HuH-7.5 (cell line): ENCODE measurements around the gene RGMA.
A peak's percentile ranks its signal among the peaks of the same experiment; 100 is the strongest.
"Not testable (repeated sequence)": the region's sequence is repeated elsewhere in the genome, so short reads cannot be mapped to it uniquely, and the experiment has no call there.

Experiments
- DNase-seq: peaks from one replicate; pipeline ENCODE4 v3.0.0; 2011; ENCODE audit warnings: low spot score

The RGMA gene

GRCh38 chr15:93034512-93034911 lies 54.5 kb downstream of the RGMA start:
- peak; percentile 8 for DNase-seq

GRCh38 chr15:93033434-93034045 lies 55.5 kb downstream of the RGMA start:
- peak; percentile 13 for DNase-seq

- peak; percentile 12 for DNase-seq
Observed at GRCh38 chr15:93032515-93033206, 56.4 kb downstream of the RGMA start.

GRCh38 chr15:93031557-93032384 lies 57.2 kb downstream of the RGMA start:
- not testable (repeated sequence) for DNase-seq

GRCh38 chr15:93031103-93031464 lies 57.9 kb downstream of the RGMA start:
- DNase-seq = no peak

GRCh38 chr15:93030430-93031102 lies 58.4 kb downstream of the RGMA start:
- DNase-seq = peak; percentile 95

- DNase-seq = peak; percentile 25
Observed at GRCh38 chr15:93029836-93030429, 59.1 kb downstream of the RGMA start.

GRCh38 chr15:93029214-93029835 lies 59.7 kb downstream of the RGMA start:
- peak; percentile 6 for DNase-seq

- no peak for DNase-seq
Observed at GRCh38 chr15:93028632-93029213, 60.3 kb downstream of the RGMA start.

GRCh38 chr15:93028111-93028631 lies 60.8 kb downstream of the RGMA start:
- peak; percentile 16 for DNase-seq

- DNase-seq = peak; percentile 7
Observed at GRCh38 chr15:93027413-93027812, 61.6 kb downstream of the RGMA start.

- DNase-seq = no peak
Observed at GRCh38 chr15:93026380-93026817, 62.6 kb downstream of the RGMA start.

- DNase-seq = no peak
Observed at GRCh38 chr15:93025625-93025982, 63.4 kb downstream of the RGMA start.

GRCh38 chr15:93024716-93025624 lies 64.0 kb downstream of the RGMA start:
- DNase-seq = no peak

GRCh38 chr15:93024293-93024692 lies 64.7 kb downstream of the RGMA start:
- no peak for DNase-seq

- DNase-seq = no peak
Observed at GRCh38 chr15:93020976-93021772, 67.8 kb downstream of the RGMA start.

GRCh38 chr15:93019971-93020370 lies 69.0 kb downstream of the RGMA start:
- no peak for DNase-seq

- DNase-seq = no peak
Observed at GRCh38 chr15:93019090-93019489, 69.9 kb downstream of the RGMA start.

- DNase-seq = no peak
Observed at GRCh38 chr15:93018574-93018973, 70.4 kb downstream of the RGMA start.
